IMR-90 (cell line): Measurements from ENCODE around the gene INF2. TPM values are rescaled to one million over a fixed set of nuclear protein-coding genes. Genes with fewer than 3 reads are reported as not detected.

Source experiments
- ATAC-seq: fragments of 200-7000 bp; cut with Tn5 transposase; 2 replicates; pipeline ENCODE4 v1.9.1; 2020; ENCODE audit warnings: low read depth, mild to moderate bottlenecking, moderate library complexity
- BruUV-seq: library from RNA; stranded (reverse); fragments of 400-500 nt; replicated peaks from 2 replicates; lab custom pipeline; 2021; lab: Mats Ljungman, UMichigan
- CTCF ChIA-PET: fragments of 300-600 bp; formaldehyde crosslinking; extraction: SDS; loops from one replicate; lab custom pipeline; 2021; ENCODE audit warnings: antibody characterized with exemption; lab: Yijun Ruan, JAX
- POLR2A ChIA-PET: fragments of 300-600 bp; sonication (Branson Sonifier 250); formaldehyde crosslinking; loops from one replicate; lab custom pipeline; 2022; ENCODE audit warnings: antibody characterized with exemption; ENCODE audit not compliant: unreplicated experiment; lab: Charles Lee
- DNase-seq: peaks from one replicate; pipeline ENCODE4 v3.0.0; 2013
- H2AFZ ChIP-seq: replicated peaks from 2 replicates; pipeline ENCODE3; 2013; ENCODE audit warnings: low read length, mild to moderate bottlenecking; ENCODE audit not compliant: poor library complexity
- H2AK5ac ChIP-seq: 2 replicates; pipeline ENCODE4 v1.6.1; 2013; ENCODE audit warnings: low read depth, low read length, inconsistent platforms
- H2AK9ac ChIP-seq: replicated peaks from 2 replicates; pipeline ENCODE3; 2013; ENCODE audit warnings: mild to moderate bottlenecking, low read depth, low read length, moderate library complexity; ENCODE audit not compliant: poor library complexity
- H2BK120ac ChIP-seq: 2 replicates; pipeline ENCODE4 v1.6.1; 2013; ENCODE audit warnings: low read depth, low read length, inconsistent platforms
- H2BK15ac ChIP-seq: 3 replicates; pipeline ENCODE4 v1.6.1; 2013; ENCODE audit warnings: low read depth, low read length, inconsistent platforms
- H2BK20ac ChIP-seq: 2 replicates; pipeline ENCODE4 v1.6.1; 2013; ENCODE audit warnings: low read depth, mild to moderate bottlenecking, inconsistent platforms, low read length, moderate library complexity
- H2BK5ac ChIP-seq: 2 replicates; pipeline ENCODE4 v1.6.1; 2013; ENCODE audit warnings: mild to moderate bottlenecking, low read depth, low read length, inconsistent platforms; ENCODE audit not compliant: poor library complexity, severe bottlenecking
- H3K14ac ChIP-seq: replicated peaks from 2 replicates; pipeline ENCODE4 v1.6.1; 2013; ENCODE audit warnings: low read depth, low read length, inconsistent platforms
- H3K18ac ChIP-seq: 2 replicates; pipeline ENCODE4 v1.6.1; 2013; ENCODE audit warnings: low read depth, low read length, control low read depth
- H3K23ac ChIP-seq: 2 replicates; pipeline ENCODE4 v1.6.1; 2013; ENCODE audit warnings: low read depth, low read length, inconsistent platforms
- H3K27ac ChIP-seq: 2 replicates; pipeline ENCODE4 v1.5.1; 2013; ENCODE audit warnings: mild to moderate bottlenecking, control low read depth, low read length; ENCODE audit not compliant: insufficient read depth
- H3K27me3 ChIP-seq: 2 replicates; pipeline ENCODE4 v1.6.1; 2013; ENCODE audit warnings: low read length; ENCODE audit not compliant: control insufficient read depth, insufficient read depth
- H3K36me3 ChIP-seq: 2 replicates; pipeline ENCODE4 v1.6.1; 2013; ENCODE audit warnings: low read length, mixed read lengths; ENCODE audit not compliant: control insufficient read depth, insufficient read depth
- H3K4ac ChIP-seq: 2 replicates; pipeline ENCODE4 v1.6.1; 2013; ENCODE audit warnings: low read depth, low read length, inconsistent platforms
- H3K4me1 ChIP-seq: 2 replicates; pipeline ENCODE4 v1.6.1; 2013; ENCODE audit warnings: low read length, mixed read lengths; ENCODE audit not compliant: control insufficient read depth, insufficient read depth
- H3K4me2 ChIP-seq: 2 replicates; pipeline ENCODE4 v1.6.1; 2013; ENCODE audit warnings: low read depth, mild to moderate bottlenecking, control low read depth, low read length, moderate library complexity
- H3K4me3 ChIP-seq: 2 replicates; pipeline ENCODE4 v1.5.1; 2013; ENCODE audit warnings: low read depth, mild to moderate bottlenecking, control low read depth, low read length, moderate library complexity; ENCODE audit not compliant: insufficient read depth
- H3K56ac ChIP-seq: 2 replicates; pipeline ENCODE4 v1.6.1; 2013; ENCODE audit warnings: low read length, inconsistent platforms; ENCODE audit not compliant: insufficient read depth; ENCODE audit errors: extremely low read depth
- H3K79me1 ChIP-seq, 2 experiments: 2 replicates each; pipeline ENCODE4 v1.6.1; 2013; ENCODE audit warnings: low read length in 2 of 2, inconsistent platforms in 1 of 2, low read depth in 1 of 2
- H3K9ac ChIP-seq: 2 replicates; pipeline ENCODE4 v1.6.1; 2013; ENCODE audit warnings: low read depth, low read length, control low read depth
- H3K9me1 ChIP-seq: 2 replicates; pipeline ENCODE4 v1.6.1; 2013; ENCODE audit warnings: low read length, inconsistent platforms; ENCODE audit not compliant: insufficient read depth
- H3K9me3 ChIP-seq: 2 replicates; pipeline ENCODE4 v1.6.1; 2013; ENCODE audit warnings: low read length; ENCODE audit not compliant: control insufficient read depth, insufficient read depth
- H4K20me1 ChIP-seq: 2 replicates; pipeline ENCODE4 v1.6.1; 2013; ENCODE audit warnings: low read length, inconsistent platforms; ENCODE audit not compliant: insufficient read depth
- H4K5ac ChIP-seq: 2 replicates; pipeline ENCODE4 v1.6.1; 2013; ENCODE audit warnings: mild to moderate bottlenecking, low read depth, low read length, control low read depth
- H4K8ac ChIP-seq, 2 experiments: 2 replicates each; pipeline ENCODE4 v1.6.1; 2013; ENCODE audit warnings: low read depth in 2 of 2, low read length in 2 of 2, control low read depth in 1 of 2, inconsistent platforms in 1 of 2
- H4K91ac ChIP-seq: 2 replicates; pipeline ENCODE4 v1.6.1; 2013; ENCODE audit warnings: low read depth, low read length, inconsistent platforms; ENCODE audit not compliant: insufficient read depth
- BHLHE40 ChIP-seq: fragments of 150-350 bp; IDR thresholded peaks from 2 replicates; pipeline ENCODE4 v1.6.1; 2016; ENCODE audit warnings: mild to moderate bottlenecking, low read depth, low read length
- CEBPB ChIP-seq: IDR thresholded peaks from 2 replicates; pipeline ENCODE4 v1.6.1; 2012; ENCODE audit warnings: low read depth, low read length, improper control_type of control experiment
- FOS ChIP-seq: fragments of 150-350 bp; IDR thresholded peaks from 2 replicates; pipeline ENCODE4 v1.6.1; 2016; ENCODE audit warnings: low read depth, low read length
- MAFK ChIP-seq: IDR thresholded peaks from 2 replicates; pipeline ENCODE4 v1.6.1; 2012; ENCODE audit warnings: low read depth, low read length, improper control_type of control experiment
- MAZ ChIP-seq: IDR thresholded peaks from 2 replicates; pipeline ENCODE4 v1.6.1; 2012; ENCODE audit warnings: low read depth, mild to moderate bottlenecking, low read length, improper control_type of control experiment, moderate library complexity, borderline replicate concordance
- MXI1 ChIP-seq: IDR thresholded peaks from 2 replicates; pipeline ENCODE4 v1.6.1; 2012; ENCODE audit warnings: low read depth, mild to moderate bottlenecking, low read length, moderate library complexity, borderline replicate concordance
- NFE2L2 ChIP-seq: fragments of 150-350 bp; IDR thresholded peaks from 2 replicates; pipeline ENCODE4 v1.6.1; 2016; ENCODE audit warnings: low read depth, mild to moderate bottlenecking, low read length
- POLR2A ChIP-seq: IDR thresholded peaks from 2 replicates; pipeline ENCODE4 v1.6.1; 2012; ENCODE audit warnings: mild to moderate bottlenecking, low read depth, low read length
- RAD21 ChIP-seq: IDR thresholded peaks from 2 replicates; pipeline ENCODE4 v1.6.1; 2012; ENCODE audit warnings: low read length, improper control_type of control experiment
- RCOR1 ChIP-seq: IDR thresholded peaks from 2 replicates; pipeline ENCODE4 v1.6.1; 2012; ENCODE audit warnings: mild to moderate bottlenecking, low read length, improper control_type of control experiment; ENCODE audit not compliant: insufficient replicate concordance
- RFX5 ChIP-seq: IDR thresholded peaks from 2 replicates; pipeline ENCODE4 v1.8.0; 2012; ENCODE audit warnings: low read depth, mild to moderate bottlenecking, low read length, moderate library complexity
- SMC3 ChIP-seq: fragments of 150-350 bp; IDR thresholded peaks from 2 replicates; pipeline ENCODE4 v1.6.1; 2016; ENCODE audit warnings: low read depth, mild to moderate bottlenecking, antibody characterized with exemption, low read length, moderate library complexity
- WGBS, 2 experiments: methylation state at CpG; one replicate each; pipeline versions ENCODE4 v1.1.5 to v1.1.7; 2013; ENCODE audit warnings: missing lambda C conversion rate in 2 of 2; ENCODE audit not compliant: insufficient read length in 1 of 2; ENCODE audit errors: extremely low coverage in 2 of 2; 5-methylcytosine and 5-hydroxymethylcytosine counted together
- dilution Hi-C: fragments of 300-500 bp; cut with HindIII; formaldehyde crosslinking; loops from one replicate; pipeline ENCODE4 v1.14.3; 2018; ENCODE audit warnings: low sequenced_read_pairs; ENCODE audit not compliant: unreplicated experiment
- in situ Hi-C: fragments of 300-500 bp; cut with MboI; formaldehyde crosslinking; loops from 3 replicates; pipeline ENCODE4 v1.14.3; 2019; ENCODE audit warnings: low sequenced_read_pairs, inconsistent platforms, mixed read lengths
- intact Hi-C: fragments of 100-400 bp; cut with micrococcal nuclease; formaldehyde crosslinking; loops from 2 replicates; pipeline ENCODE4 v1.10.0; 2022
- polyA plus RNA-seq, 3 experiments: library from polyadenylated mRNA; depleted of rRNA; stranded (reverse); fragments of >200 nt; gene quantifications; 2 replicates each; pipeline ENCODE4 v1.2.3, GENCODE V29; 2012; ENCODE audit warnings: low replicate concordance in 1 of 3
- total RNA-seq: library from RNA; depleted of rRNA; stranded (reverse); fragments of >200 nt; gene quantifications from 2 replicates; pipeline ENCODE4 v1.2.3, GENCODE V29; 2012
- TF ChIP-seq, protein P1 (sequence below): conservative IDR thresholded peaks from 2 replicates; pipeline ENCODE4 v1.5.1; 2012; ENCODE audit warnings: mild to moderate bottlenecking, low read depth, low read length, improper control_type of control experiment
- TF ChIP-seq, protein P2 (sequence below): fragments of 150-350 bp; IDR thresholded peaks from 2 replicates; pipeline ENCODE4 v1.6.1; 2017; ENCODE audit warnings: mild to moderate bottlenecking, antibody characterized with exemption, low read length, low read depth
- TF ChIP-seq, protein P3 (sequence below): fragments of 150-350 bp; IDR thresholded peaks from 2 replicates; pipeline ENCODE4 v1.6.1; 2016; ENCODE audit warnings: low read depth, mild to moderate bottlenecking, low read length, moderate library complexity, borderline replicate concordance

The INF2 gene
- total and polyA plus RNA-seq, 2 of the 4 experiments (the other 2 are of a cell fraction): 16.8 to 62.1 TPM

DNA sequence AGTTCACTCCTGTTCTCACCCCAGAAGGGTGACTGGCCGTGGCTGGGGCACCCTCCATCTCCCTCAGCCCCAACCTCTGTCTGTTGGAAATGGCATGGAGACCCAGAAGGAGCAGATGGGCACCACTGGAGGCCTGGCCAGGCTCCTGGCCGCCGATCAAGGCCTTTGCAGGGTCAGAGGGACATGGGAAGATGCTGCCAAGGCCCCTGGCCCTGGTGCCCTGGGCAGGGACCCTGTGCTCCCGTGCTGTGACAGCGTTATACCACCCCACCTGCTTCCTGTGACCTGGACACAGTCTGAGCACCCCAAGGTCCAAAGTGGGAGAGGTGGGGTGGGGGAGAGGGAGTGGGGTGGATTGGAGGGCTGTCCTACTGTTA is 3.5 kb downstream of the INF2 start:
- TF ChIP-seq, protein P1, sequence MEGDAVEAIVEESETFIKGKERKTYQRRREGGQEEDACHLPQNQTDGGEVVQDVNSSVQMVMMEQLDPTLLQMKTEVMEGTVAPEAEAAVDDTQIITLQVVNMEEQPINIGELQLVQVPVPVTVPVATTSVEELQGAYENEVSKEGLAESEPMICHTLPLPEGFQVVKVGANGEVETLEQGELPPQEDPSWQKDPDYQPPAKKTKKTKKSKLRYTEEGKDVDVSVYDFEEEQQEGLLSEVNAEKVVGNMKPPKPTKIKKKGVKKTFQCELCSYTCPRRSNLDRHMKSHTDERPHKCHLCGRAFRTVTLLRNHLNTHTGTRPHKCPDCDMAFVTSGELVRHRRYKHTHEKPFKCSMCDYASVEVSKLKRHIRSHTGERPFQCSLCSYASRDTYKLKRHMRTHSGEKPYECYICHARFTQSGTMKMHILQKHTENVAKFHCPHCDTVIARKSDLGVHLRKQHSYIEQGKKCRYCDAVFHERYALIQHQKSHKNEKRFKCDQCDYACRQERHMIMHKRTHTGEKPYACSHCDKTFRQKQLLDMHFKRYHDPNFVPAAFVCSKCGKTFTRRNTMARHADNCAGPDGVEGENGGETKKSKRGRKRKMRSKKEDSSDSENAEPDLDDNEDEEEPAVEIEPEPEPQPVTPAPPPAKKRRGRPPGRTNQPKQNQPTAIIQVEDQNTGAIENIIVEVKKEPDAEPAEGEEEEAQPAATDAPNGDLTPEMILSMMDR: no peak
- no peak for TF ChIP-seq RFX5
- TF ChIP-seq BHLHE40: no peak
- no peak for TF ChIP-seq RCOR1
- TF ChIP-seq NFE2L2: no peak
- no peak for TF ChIP-seq MXI1
- no peak for TF ChIP-seq FOS
- TF ChIP-seq RAD21: no peak
- TF ChIP-seq CEBPB: no peak
- TF ChIP-seq, protein P2, sequence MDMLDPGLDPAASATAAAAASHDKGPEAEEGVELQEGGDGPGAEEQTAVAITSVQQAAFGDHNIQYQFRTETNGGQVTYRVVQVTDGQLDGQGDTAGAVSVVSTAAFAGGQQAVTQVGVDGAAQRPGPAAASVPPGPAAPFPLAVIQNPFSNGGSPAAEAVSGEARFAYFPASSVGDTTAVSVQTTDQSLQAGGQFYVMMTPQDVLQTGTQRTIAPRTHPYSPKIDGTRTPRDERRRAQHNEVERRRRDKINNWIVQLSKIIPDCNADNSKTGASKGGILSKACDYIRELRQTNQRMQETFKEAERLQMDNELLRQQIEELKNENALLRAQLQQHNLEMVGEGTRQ: no peak
- TF ChIP-seq POLR2A: no peak
- no peak for TF ChIP-seq MAFK
- TF ChIP-seq, protein P3, sequence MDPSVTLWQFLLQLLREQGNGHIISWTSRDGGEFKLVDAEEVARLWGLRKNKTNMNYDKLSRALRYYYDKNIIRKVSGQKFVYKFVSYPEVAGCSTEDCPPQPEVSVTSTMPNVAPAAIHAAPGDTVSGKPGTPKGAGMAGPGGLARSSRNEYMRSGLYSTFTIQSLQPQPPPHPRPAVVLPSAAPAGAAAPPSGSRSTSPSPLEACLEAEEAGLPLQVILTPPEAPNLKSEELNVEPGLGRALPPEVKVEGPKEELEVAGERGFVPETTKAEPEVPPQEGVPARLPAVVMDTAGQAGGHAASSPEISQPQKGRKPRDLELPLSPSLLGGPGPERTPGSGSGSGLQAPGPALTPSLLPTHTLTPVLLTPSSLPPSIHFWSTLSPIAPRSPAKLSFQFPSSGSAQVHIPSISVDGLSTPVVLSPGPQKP: no peak
- TF ChIP-seq MAZ: no peak
- no peak for TF ChIP-seq SMC3
- POLR2A ChIA-PET: no interaction called here
- Histone ChIP-seq H3K9me3 (no peaks in the 10 kb centered on the region), H2AK5ac (no peak overlapping the region), H3K27me3 (no peaks in the 10 kb centered on the region), H3K36me3 (peaks cover 34% of the 10 kb centered on the region), H3K18ac (no peak overlapping the region), H3K9ac (no peak overlapping the region), H2BK120ac (no peak overlapping the region), H3K9me1 (peaks cover 5% of the 10 kb centered on the region; the same call in 1 of the 2 replicates), H3K56ac (no peak overlapping the region), H4K8ac (no peak overlapping the region), H3K14ac (no peak overlapping the region), H3K4me1 (peaks cover 52% of the 10 kb centered on the region), H3K4me3 (no peak overlapping the region), H2AFZ (no peak overlapping the region), H3K4me2 (no peak overlapping the region), H4K5ac (no peak overlapping the region), H2BK20ac (no peak overlapping the region), H3K4ac (no peak overlapping the region), H4K91ac (no peak overlapping the region), H2BK5ac (no peak overlapping the region), H2AK9ac (no peak overlapping the region), H3K27ac (no peak overlapping the region), H2BK15ac (no peak overlapping the region), H3K23ac (no peak overlapping the region), H4K20me1 (peaks cover 79% of the 10 kb centered on the region), H3K79me1 (peaks cover 9 to 64% of the 10 kb centered on the region in 2 experiments)
- DNase-seq (no peak), ATAC-seq (no peak)
- in situ Hi-C loops (no loop called here), dilution Hi-C loops (no loop called here), intact Hi-C loops (no loop called here)
- WGBS, 2 experiments: 80% methylated on average over 1 of the region's 5 CpGs; no CpG with 5 or more reads in 1 of the 2 experiments
- no TSS peak for BruUV-seq
- CTCF ChIA-PET: no interaction called here
